Urinary bladder (tissue), 4 donors: ENCODE measurements around the gene CRIM1. TPM values are rescaled to one million over a fixed set of nuclear protein-coding genes. Genes with fewer than 3 reads are reported as not detected.

ENCODE experiments used
- DNase-seq: peaks from one replicate; pipeline ENCODE4 v3.0.0-alpha.2; 2015; ENCODE audit errors: extremely low spot score
- H3K27ac ChIP-seq: one replicate; pipeline ENCODE4 v1.5.1; 2013; ENCODE audit warnings: low read depth, mild to moderate bottlenecking, moderate library complexity
- H3K36me3 ChIP-seq: one replicate; pipeline ENCODE4 v1.6.1; 2013; ENCODE audit warnings: mild to moderate bottlenecking, moderate library complexity; ENCODE audit not compliant: insufficient read depth
- H3K4me1 ChIP-seq: one replicate; pipeline ENCODE4 v1.6.1; 2013; ENCODE audit warnings: mild to moderate bottlenecking, moderate library complexity; ENCODE audit not compliant: insufficient read depth
- H3K4me3 ChIP-seq: one replicate; pipeline ENCODE4 v1.5.1; 2013; ENCODE audit warnings: low read depth, low read length
- WGBS: extraction: QIAGEN DNeasy Blood & Tissue Kit; methylation state at CpG from one replicate; pipeline ENCODE4 v1.1.7; 2013; 5-methylcytosine and 5-hydroxymethylcytosine counted together
- polyA plus RNA-seq: library from polyadenylated mRNA; stranded (reverse); fragments of 200-250 nt; gene quantifications from one replicate; pipeline ENCODE4 v1.2.3, GENCODE V29; 2013
- total RNA-seq: library from RNA; depleted of rRNA; stranded (reverse); fragments of >200 nt; gene quantifications from one replicate; pipeline ENCODE4 v1.2.3, GENCODE V29; 2014
- donor health status: healthy with polysubstance abuse.
- donor health status: healthy.

CRIM1 gene
- total and polyA plus RNA-seq, 2 donors = 36.6 to 78.0 TPM

DNA sequence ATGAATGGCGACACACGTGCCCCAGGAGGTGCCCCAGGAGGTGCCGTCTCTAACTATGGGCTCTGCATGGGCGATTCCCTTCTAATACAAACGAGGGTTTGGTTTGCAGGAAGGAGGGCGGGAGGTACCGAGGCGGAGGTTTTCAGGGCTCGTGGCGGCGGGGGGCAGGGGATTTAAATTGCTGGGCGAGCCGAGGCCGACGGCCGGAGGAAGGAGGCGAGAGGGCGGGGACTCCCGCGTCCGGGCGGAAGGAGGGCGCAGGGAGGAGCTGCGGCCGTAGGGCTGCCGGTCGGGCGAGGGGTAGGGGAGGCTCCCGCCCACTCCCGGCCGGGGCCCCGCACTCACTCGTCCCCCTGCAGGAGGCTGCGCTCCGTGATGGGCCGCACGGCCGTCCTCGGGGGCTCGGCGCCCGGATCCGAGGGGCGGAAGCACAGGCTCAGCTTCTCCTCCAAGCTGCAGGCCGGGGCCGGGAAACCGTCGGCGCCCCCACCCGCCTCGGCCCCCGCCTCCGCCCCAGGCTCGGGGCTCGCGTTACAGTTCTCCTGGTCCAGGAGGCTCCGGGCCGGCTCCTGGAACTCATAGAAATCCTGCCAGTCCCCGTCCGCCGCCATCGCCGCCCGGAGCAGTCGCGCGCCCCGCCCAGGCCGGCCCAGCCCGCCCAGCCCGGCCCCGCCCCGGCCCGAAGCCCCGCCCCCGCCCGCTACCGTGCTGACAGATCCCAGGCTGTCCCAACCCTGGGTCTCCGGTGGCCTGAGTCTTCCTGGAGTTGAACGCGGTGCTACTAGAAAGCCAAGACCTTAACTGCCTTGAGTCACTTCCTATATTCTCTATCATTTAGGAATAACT lies 242.2 kb downstream of the CRIM1 start, which contains the start of gene FEZ2:
TSS of gene FEZ2 (minus strand) at position 637 of the 846 bp plus-strand sequence. CDS start at position 611, 26 bp downstream.
- peak within 1 kb of the TSS; percentile 69 for H3K27ac ChIP-seq
- H3K4me1 ChIP-seq = peaks cover 5% of the 10 kb centered on the region
- H3K36me3 ChIP-seq = no peaks in the 10 kb centered on the region
- DNase-seq = no peak
- peak within 1 kb of the TSS; percentile 98 for H3K4me3 ChIP-seq
- under 1% methylated on average over 81 of the region's 81 CpGs for WGBS

Other genes starting within 250 kb of the CRIM1 start
- gene FEZ2, start 242.4 kb downstream of the CRIM1 start, total RNA-seq = 69.6 TPM
- 39.3 TPM for gene FEZ2, start 242.4 kb downstream of the CRIM1 start, polyA plus RNA-seq